ENCODE results near the gene TNP2.
"Not testable (repeated sequence)": the region's sequence is repeated elsewhere in the genome, so short reads cannot be mapped to it uniquely, and the experiment has no call there.

TNP2 gene

GRCh38 chr16:11290102-11290893, 21.2 kb upstream of the TNP2 start:
- Histone ChIP-seq H4K20me1 (ENCODE audit: control insufficient read depth, insufficient read depth, low read depth, low read length) (no peaks in the 10 kb centered on the region), H3K9me2 (replicated peaks; ENCODE audit: control insufficient read depth, low read length) (no peaks in the 10 kb centered on the region), H3K79me2 (ENCODE audit: control insufficient read depth, low read length) (no peaks in the 10 kb centered on the region), H3K36me3 (ENCODE audit: control insufficient read depth, low read length) (no peaks in the 10 kb centered on the region), H3K4me3 (ENCODE audit: low read length) (no peak overlapping the region), H3K4me2 (ENCODE audit: low read length) (no peak overlapping the region), H3K27me3 (ENCODE audit: control insufficient read depth, low read length) (no peaks in the 10 kb centered on the region), H3K27ac (ENCODE audit: low read depth, low read length) (no peak overlapping the region), H3K4me1 (ENCODE audit: control insufficient read depth, low read length) (peaks cover 86% of the 10 kb centered on the region), H3K9me3 (ENCODE audit: control insufficient read depth, insufficient read depth, low read length) (no peaks in the 10 kb centered on the region), H3F3A (ENCODE audit: control insufficient read depth, insufficient read depth) (peaks cover 12% of the 10 kb centered on the region)
- TF ChIP-seq CTCF (IDR thresholded peaks at IDR 0.05; ENCODE audit: low read depth, low read length, poor library complexity, severe bottlenecking) (no peak), EZH2phosphoT487 (IDR thresholded peaks at IDR 0.05; ENCODE audit: borderline replicate concordance, low read length) (no peak)

- H3K27me3 ChIP-seq (ENCODE audit: control insufficient read depth, low read length); H3K9me3 ChIP-seq (ENCODE audit: control insufficient read depth, insufficient read depth, low read length); H3K27ac ChIP-seq (ENCODE audit: low read depth, low read length); H3K36me3 ChIP-seq (ENCODE audit: control insufficient read depth, low read length); H3F3A ChIP-seq (ENCODE audit: control insufficient read depth, insufficient read depth); H3K4me2 ChIP-seq (ENCODE audit: low read length); H3K4me3 ChIP-seq (ENCODE audit: low read length); H3K79me2 ChIP-seq (ENCODE audit: control insufficient read depth, low read length); H3K9me2 ChIP-seq (replicated peaks; ENCODE audit: control insufficient read depth, low read length); H4K20me1 ChIP-seq (ENCODE audit: control insufficient read depth, insufficient read depth, low read depth, low read length): not testable (repeated sequence)
- peaks cover 86% of the 10 kb centered on the region for H3K4me1 ChIP-seq (ENCODE audit: control insufficient read depth, low read length)
Observed at GRCh38 chr16:11289696-11290095, 20.6 kb upstream of the TNP2 start.

- no peak overlapping the region for H3K4me3 ChIP-seq (ENCODE audit: low read length)
- no peaks in the 10 kb centered on the region for H3K27me3 ChIP-seq (ENCODE audit: control insufficient read depth, low read length)
- no peak overlapping the region for H3K4me2 ChIP-seq (ENCODE audit: low read length)
- H3K9me2 ChIP-seq (replicated peaks; ENCODE audit: control insufficient read depth, low read length) = no peaks in the 10 kb centered on the region
- H3K4me1 ChIP-seq (ENCODE audit: control insufficient read depth, low read length) = peaks cover 83% of the 10 kb centered on the region
- no peaks in the 10 kb centered on the region for H3K36me3 ChIP-seq (ENCODE audit: control insufficient read depth, low read length)
- H3F3A ChIP-seq (ENCODE audit: control insufficient read depth, insufficient read depth) = peaks cover 7% of the 10 kb centered on the region
- H4K20me1 ChIP-seq (ENCODE audit: control insufficient read depth, insufficient read depth, low read depth, low read length) = no peaks in the 10 kb centered on the region
- H3K9me3 ChIP-seq (ENCODE audit: control insufficient read depth, insufficient read depth, low read length) = no peaks in the 10 kb centered on the region
- no peak for TF ChIP-seq EZH2phosphoT487 (IDR thresholded peaks at IDR 0.05; ENCODE audit: borderline replicate concordance, low read length)
- TF ChIP-seq CTCF (IDR thresholded peaks at IDR 0.05; ENCODE audit: low read depth, low read length, poor library complexity, severe bottlenecking) = no peak
- H3K27ac ChIP-seq (ENCODE audit: low read depth, low read length) = no peak overlapping the region
- no peaks in the 10 kb centered on the region for H3K79me2 ChIP-seq (ENCODE audit: control insufficient read depth, low read length)
Observed at GRCh38 chr16:11289202-11289601, 20.1 kb upstream of the TNP2 start.

- H3K4me3 ChIP-seq (ENCODE audit: low read length) = no peak overlapping the region
- peaks cover 3% of the 10 kb centered on the region; the same call in 1 of the 2 replicates for H3F3A ChIP-seq (ENCODE audit: control insufficient read depth, insufficient read depth)
- no peak for TF ChIP-seq EZH2phosphoT487 (IDR thresholded peaks at IDR 0.05; ENCODE audit: borderline replicate concordance, low read length)
- TF ChIP-seq CTCF (IDR thresholded peaks at IDR 0.05; ENCODE audit: low read depth, low read length, poor library complexity, severe bottlenecking) = no peak
- H3K9me3 ChIP-seq (ENCODE audit: control insufficient read depth, insufficient read depth, low read length) = no peaks in the 10 kb centered on the region
- no peaks in the 10 kb centered on the region for H4K20me1 ChIP-seq (ENCODE audit: control insufficient read depth, insufficient read depth, low read depth, low read length)
- peak overlapping the region; percentile 59; the same call in 1 of the 2 replicates for H3K4me2 ChIP-seq (ENCODE audit: low read length)
- H3K79me2 ChIP-seq (ENCODE audit: control insufficient read depth, low read length) = no peaks in the 10 kb centered on the region
- H3K36me3 ChIP-seq (ENCODE audit: control insufficient read depth, low read length) = no peaks in the 10 kb centered on the region
- H3K27me3 ChIP-seq (ENCODE audit: control insufficient read depth, low read length) = no peaks in the 10 kb centered on the region
- no peaks in the 10 kb centered on the region for H3K9me2 ChIP-seq (replicated peaks; ENCODE audit: control insufficient read depth, low read length)
- H3K27ac ChIP-seq (ENCODE audit: low read depth, low read length) = peak overlapping the region; percentile 16; the same call in 1 of the 2 replicates
- H3K4me1 ChIP-seq (ENCODE audit: control insufficient read depth, low read length) = peaks cover 61% of the 10 kb centered on the region
Observed at GRCh38 chr16:11285842-11286241, 16.7 kb upstream of the TNP2 start.
